HEK293 (cell line): Measurements from ENCODE around the gene LETM1.

Experiments used
- CTCF ChIA-PET: fragments of 350-600 bp; formaldehyde crosslinking; extraction: SDS; loops from one replicate; lab custom pipeline; 2021; ENCODE audit warnings: antibody characterized with exemption; lab: Yijun Ruan, JAX
- POLR2A ChIA-PET: fragments of 300-600 bp; formaldehyde crosslinking; extraction: SDS; loops from one replicate; lab custom pipeline; 2020; ENCODE audit warnings: antibody characterized with exemption, inconsistent platforms; lab: Yijun Ruan, JAX
- H3K27ac ChIP-seq: fragments of 200-500 bp; sonication (Bioruptor generic); 2 replicates; pipeline ENCODE4 v1.5.1; 2014; ENCODE audit warnings: low read depth, low read length, control low read depth, inconsistent platforms; ENCODE audit errors: extremely low read depth
- H3K36me3 ChIP-seq, 2 experiments: fragments of 200-500 bp in 1 of 2; sonication (Bioruptor generic) in 1 of 2; 1 replicate in 1 of 2; 2 replicates in 1 of 2; pipeline ENCODE4 v1.5.1; 2014 to 2017; ENCODE audit warnings: inconsistent platforms in 2 of 2, low read length in 2 of 2; ENCODE audit not compliant: control insufficient read depth in 2 of 2, insufficient read depth in 1 of 2
- H3K4me1 ChIP-seq: fragments of 200-500 bp; sonication (Bioruptor generic); 2 replicates; pipeline ENCODE4 v1.5.1; 2014; ENCODE audit warnings: mild to moderate bottlenecking, low read length, inconsistent platforms; ENCODE audit not compliant: control insufficient read depth, insufficient read depth
- H3K4me3 ChIP-seq: 2 replicates; pipeline ENCODE4 v1.5.1; 2011; ENCODE audit warnings: low read depth, mild to moderate bottlenecking, control low read depth, low read length, moderate library complexity
- H3K9me3 ChIP-seq: fragments of 200-500 bp; sonication (Bioruptor generic); 2 replicates; pipeline ENCODE4 v1.5.1; 2014; ENCODE audit warnings: low read depth, low read length, inconsistent platforms; ENCODE audit not compliant: control insufficient read depth, insufficient read depth
- IKZF3 ChIP-seq: fragments of 450-650 bp; IDR thresholded peaks from 2 replicates; pipeline ENCODE4 v1.5.0; 2018; ENCODE audit warnings: missing biosample characterization, mild to moderate bottlenecking, missing genetic modification characterization, moderate library complexity
- SCRT1 ChIP-seq: fragments of 450-650 bp; formaldehyde crosslinking; IDR thresholded peaks from 2 replicates; pipeline ENCODE4 v1.5.1; 2016; ENCODE audit warnings: missing biosample characterization, missing genetic modification characterization, borderline replicate concordance
- SCRT2 ChIP-seq: fragments of 450-650 bp; formaldehyde crosslinking; IDR thresholded peaks from 2 replicates; pipeline ENCODE4 v1.5.1; 2016; ENCODE audit warnings: missing biosample characterization, missing genetic modification characterization
- ZBTB48 ChIP-seq: fragments of 450-650 bp; formaldehyde crosslinking; IDR thresholded peaks from 2 replicates; pipeline ENCODE4 v1.5.1; 2016; ENCODE audit warnings: missing biosample characterization, missing genetic modification characterization
- ZFHX2 ChIP-seq: fragments of 450-650 bp; formaldehyde crosslinking; conservative IDR thresholded peaks from 2 replicates; pipeline ENCODE4 v1.5.1; 2016; ENCODE audit warnings: missing biosample characterization, missing genetic modification characterization
- ZNF112 ChIP-seq: fragments of 450-650 bp; formaldehyde crosslinking; IDR thresholded peaks from 2 replicates; pipeline ENCODE4 v1.5.0; 2017; ENCODE audit warnings: missing biosample characterization, missing genetic modification characterization
- ZNF133 ChIP-seq: fragments of 450-650 bp; formaldehyde crosslinking; IDR thresholded peaks from 2 replicates; pipeline ENCODE4 v1.5.1; 2016; ENCODE audit warnings: missing biosample characterization, missing genetic modification characterization
- ZNF2 ChIP-seq: fragments of 450-650 bp; formaldehyde crosslinking; IDR thresholded peaks from 2 replicates; pipeline ENCODE4 v1.5.1; 2016; ENCODE audit warnings: missing biosample characterization, missing genetic modification characterization
- ZNF202 ChIP-seq: fragments of 450-650 bp; formaldehyde crosslinking; IDR thresholded peaks from 2 replicates; pipeline ENCODE4 v1.5.1; 2016; ENCODE audit warnings: missing biosample characterization, missing genetic modification characterization, borderline replicate concordance
- ZNF211 ChIP-seq: fragments of 450-650 bp; formaldehyde crosslinking; IDR thresholded peaks from 2 replicates; pipeline ENCODE4 v1.5.1; 2016; ENCODE audit warnings: low read depth, missing biosample characterization, missing genetic modification characterization
- ZNF221 ChIP-seq: fragments of 450-650 bp; formaldehyde crosslinking; IDR thresholded peaks from 2 replicates; pipeline ENCODE4 v1.5.1; 2017; ENCODE audit warnings: missing biosample characterization, missing genetic modification characterization, borderline replicate concordance
- ZNF223 ChIP-seq: fragments of 450-650 bp; formaldehyde crosslinking; IDR thresholded peaks from 2 replicates; pipeline ENCODE4 v1.5.1; 2016; ENCODE audit warnings: missing biosample characterization, missing genetic modification characterization
- ZNF514 ChIP-seq: fragments of 450-650 bp; formaldehyde crosslinking; IDR thresholded peaks from 2 replicates; pipeline ENCODE4 v1.5.1; 2016; ENCODE audit warnings: missing biosample characterization, missing genetic modification characterization
- ZNF561 ChIP-seq: fragments of 450-650 bp; IDR thresholded peaks from 2 replicates; pipeline ENCODE4 v1.5.1; 2018; ENCODE audit warnings: missing biosample characterization, missing genetic modification characterization, borderline replicate concordance
- ZNF660 ChIP-seq: fragments of 450-650 bp; IDR thresholded peaks from 2 replicates; pipeline ENCODE4 v1.5.1; 2018; ENCODE audit warnings: missing biosample characterization, mild to moderate bottlenecking, missing genetic modification characterization
- ZNF747 ChIP-seq: fragments of 450-650 bp; formaldehyde crosslinking; IDR thresholded peaks from 2 replicates; pipeline ENCODE4 v1.5.1; 2016; ENCODE audit warnings: missing biosample characterization, missing genetic modification characterization
- ZNF76 ChIP-seq: fragments of 450-650 bp; formaldehyde crosslinking; IDR thresholded peaks from 2 replicates; pipeline ENCODE4; 2016; ENCODE audit warnings: low read depth, missing biosample characterization, missing genetic modification characterization, borderline replicate concordance
- ZSCAN30 ChIP-seq: fragments of 450-650 bp; IDR thresholded peaks from 2 replicates; pipeline ENCODE4 v1.5.1; 2018; ENCODE audit warnings: missing biosample characterization, mild to moderate bottlenecking, missing genetic modification characterization, moderate library complexity
- TF ChIP-seq, protein P1 (sequence below): fragments of 450-650 bp; formaldehyde crosslinking; IDR thresholded peaks from 2 replicates; pipeline ENCODE4 v1.5.1; 2016; ENCODE audit warnings: missing biosample characterization, missing genetic modification characterization
- TF ChIP-seq, protein P2 (sequence below): fragments of 450-650 bp; formaldehyde crosslinking; IDR thresholded peaks from 2 replicates; pipeline ENCODE4 v1.5.1; 2016; ENCODE audit warnings: missing biosample characterization, missing genetic modification characterization
- TF ChIP-seq, protein P3 (sequence below): fragments of 450-650 bp; formaldehyde crosslinking; IDR thresholded peaks from 2 replicates; pipeline ENCODE4 v1.5.1; 2016; ENCODE audit warnings: missing biosample characterization, missing genetic modification characterization
- TF ChIP-seq, protein P4 (sequence below): fragments of 450-650 bp; formaldehyde crosslinking; IDR thresholded peaks from 2 replicates; pipeline ENCODE4 v1.5.1; 2017; ENCODE audit warnings: missing biosample characterization, missing genetic modification characterization

LETM1 gene

DNA sequence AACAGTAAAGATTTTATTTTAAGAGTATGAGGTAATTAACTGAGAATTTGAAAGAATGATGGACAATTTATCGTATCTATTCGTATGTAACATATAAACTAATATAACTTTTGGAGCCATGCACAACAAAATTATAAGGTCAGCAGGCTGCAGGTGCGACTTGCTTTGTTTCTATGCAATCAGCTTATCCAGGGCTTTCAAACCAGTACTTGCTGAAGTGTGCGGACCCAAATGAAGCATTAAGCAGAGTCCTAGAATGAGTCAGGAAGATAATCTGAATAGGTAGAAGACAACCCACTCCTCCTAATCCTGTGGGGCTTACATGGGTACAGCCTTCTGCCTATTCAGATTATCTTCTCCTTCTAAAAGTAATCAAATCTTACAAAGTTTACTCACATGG, 17.3 kb upstream of the LETM1 start (continued):
- TF ChIP-seq, protein P1, sequence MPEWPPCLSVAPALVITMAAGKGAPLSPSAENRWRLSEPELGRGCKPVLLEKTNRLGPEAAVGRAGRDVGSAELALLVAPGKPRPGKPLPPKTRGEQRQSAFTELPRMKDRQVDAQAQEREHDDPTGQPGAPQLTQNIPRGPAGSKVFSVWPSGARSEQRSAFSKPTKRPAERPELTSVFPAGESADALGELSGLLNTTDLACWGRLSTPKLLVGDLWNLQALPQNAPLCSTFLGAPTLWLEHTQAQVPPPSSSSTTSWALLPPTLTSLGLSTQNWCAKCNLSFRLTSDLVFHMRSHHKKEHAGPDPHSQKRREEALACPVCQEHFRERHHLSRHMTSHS (tag by site-specific recombination) = no peak
- TF ChIP-seq ZNF133 = no peak
- TF ChIP-seq, protein P2, sequence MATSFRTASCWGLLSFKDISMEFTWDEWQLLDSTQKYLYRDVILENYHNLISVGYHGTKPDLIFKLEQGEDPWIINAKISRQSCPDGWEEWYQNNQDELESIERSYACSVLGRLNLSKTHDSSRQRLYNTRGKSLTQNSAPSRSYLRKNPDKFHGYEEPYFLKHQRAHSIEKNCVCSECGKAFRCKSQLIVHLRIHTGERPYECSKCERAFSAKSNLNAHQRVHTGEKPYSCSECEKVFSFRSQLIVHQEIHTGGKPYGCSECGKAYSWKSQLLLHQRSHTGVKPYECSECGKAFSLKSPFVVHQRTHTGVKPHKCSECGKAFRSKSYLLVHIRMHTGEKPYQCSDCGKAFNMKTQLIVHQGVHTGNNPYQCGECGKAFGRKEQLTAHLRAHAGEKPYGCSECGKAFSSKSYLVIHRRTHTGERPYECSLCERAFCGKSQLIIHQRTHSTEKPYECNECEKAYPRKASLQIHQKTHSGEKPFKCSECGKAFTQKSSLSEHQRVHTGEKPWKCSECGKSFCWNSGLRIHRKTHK = no peak
- TF ChIP-seq ZNF223 (tag by site-specific recombination) = no peak
- no peak for TF ChIP-seq ZNF514 (tag by site-specific recombination)
- TF ChIP-seq IKZF3 (tag by site-specific recombination) = no peak
- TF ChIP-seq ZNF2 = no peak
- TF ChIP-seq ZNF747 (tag by site-specific recombination) = no peak

DNA sequence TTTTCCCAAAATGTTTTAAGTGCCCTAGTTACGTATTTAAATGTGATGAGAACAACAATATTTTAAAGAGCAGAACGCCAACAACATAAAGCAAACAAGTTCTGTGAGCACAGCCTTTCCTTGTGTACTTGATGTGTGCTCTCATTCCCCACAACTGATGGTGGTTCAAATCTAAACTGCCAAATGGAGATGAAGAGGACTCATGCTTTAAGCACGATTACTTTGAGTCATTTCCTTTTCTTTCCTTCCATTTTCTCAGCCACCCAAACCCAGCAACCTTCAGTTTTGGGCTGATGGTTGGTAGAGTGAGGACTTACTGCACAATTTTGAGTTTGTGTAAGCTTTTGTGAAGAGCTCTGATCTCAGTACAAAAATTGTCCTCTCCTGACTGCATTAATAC, 16.9 kb upstream of the LETM1 start:
- H3K36me3 ChIP-seq = no peaks in the 10 kb centered on the region; a peak in 1 of 3 replicates
- ChIA-PET POLR2A (interaction anchor here (0.6 kb wide), 1 partner anchor 62 kb away, joined by 3 read pairs; no protein-coding TSS in a partner anchor), CTCF (interaction anchor here (0.7 kb wide), 1 partner anchor 27 kb away, joined by 3 read pairs; no protein-coding TSS in a partner anchor)
- H3K4me3 ChIP-seq = peak overlapping the region; percentile 72
- H3K27ac ChIP-seq = peak overlapping the region; percentile 95
- no peaks in the 10 kb centered on the region for H3K4me1 ChIP-seq
- TF ChIP-seq ZNF561 (tag by site-specific recombination) = no peak
- no peak for TF ChIP-seq ZNF221
- no peak for TF ChIP-seq ZNF211 (tag by site-specific recombination)
- TF ChIP-seq SCRT1 (tag by site-specific recombination) = no peak
- TF ChIP-seq ZBTB48 = no peak
- no peak for TF ChIP-seq ZNF112
- H3K9me3 ChIP-seq = no peaks in the 10 kb centered on the region

DNA sequence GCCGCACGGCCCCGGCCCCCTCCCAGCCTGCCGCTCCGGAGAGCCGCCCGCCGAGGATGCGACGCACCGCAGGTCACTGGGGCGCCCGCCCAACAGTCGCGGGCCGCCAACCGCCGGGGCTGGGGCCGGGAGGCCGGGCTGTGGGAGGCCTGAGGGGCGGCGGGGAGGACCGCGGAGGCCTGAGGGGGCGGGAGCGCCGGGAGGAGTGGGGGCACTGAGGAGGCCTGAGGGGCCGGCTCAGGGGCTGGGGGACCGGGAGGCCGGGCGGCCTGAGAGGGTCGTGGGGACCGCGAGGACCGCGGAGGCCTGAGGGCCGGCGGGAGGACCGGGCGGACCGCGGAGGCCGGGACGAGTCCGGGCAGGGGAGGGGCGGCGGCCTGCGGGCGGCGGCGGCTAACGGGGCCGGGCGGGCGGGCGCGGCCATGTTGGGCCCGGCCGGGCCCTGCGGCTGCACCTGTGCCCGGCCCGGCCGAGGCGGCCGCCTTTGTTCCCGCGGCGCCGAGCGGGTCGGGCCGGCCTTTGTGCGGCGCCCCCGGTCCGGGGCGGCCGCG, 15.6 kb upstream of the LETM1 start:
- Histone ChIP-seq H3K4me1 (no peaks in the 10 kb centered on the region), H3K27ac (peak overlapping the region; percentile 95), H3K9me3 (no peaks in the 10 kb centered on the region), H3K4me3 (peak overlapping the region; percentile 72), H3K36me3 (no peaks in the 10 kb centered on the region; a peak in 1 of 3 replicates)
- ChIA-PET POLR2A (no interaction called here), CTCF (no interaction called here)
- peak; percentile 19; the same call in 1 of the 2 replicates for TF ChIP-seq ZNF660 (tag by site-specific recombination)
- TF ChIP-seq, protein P3, sequence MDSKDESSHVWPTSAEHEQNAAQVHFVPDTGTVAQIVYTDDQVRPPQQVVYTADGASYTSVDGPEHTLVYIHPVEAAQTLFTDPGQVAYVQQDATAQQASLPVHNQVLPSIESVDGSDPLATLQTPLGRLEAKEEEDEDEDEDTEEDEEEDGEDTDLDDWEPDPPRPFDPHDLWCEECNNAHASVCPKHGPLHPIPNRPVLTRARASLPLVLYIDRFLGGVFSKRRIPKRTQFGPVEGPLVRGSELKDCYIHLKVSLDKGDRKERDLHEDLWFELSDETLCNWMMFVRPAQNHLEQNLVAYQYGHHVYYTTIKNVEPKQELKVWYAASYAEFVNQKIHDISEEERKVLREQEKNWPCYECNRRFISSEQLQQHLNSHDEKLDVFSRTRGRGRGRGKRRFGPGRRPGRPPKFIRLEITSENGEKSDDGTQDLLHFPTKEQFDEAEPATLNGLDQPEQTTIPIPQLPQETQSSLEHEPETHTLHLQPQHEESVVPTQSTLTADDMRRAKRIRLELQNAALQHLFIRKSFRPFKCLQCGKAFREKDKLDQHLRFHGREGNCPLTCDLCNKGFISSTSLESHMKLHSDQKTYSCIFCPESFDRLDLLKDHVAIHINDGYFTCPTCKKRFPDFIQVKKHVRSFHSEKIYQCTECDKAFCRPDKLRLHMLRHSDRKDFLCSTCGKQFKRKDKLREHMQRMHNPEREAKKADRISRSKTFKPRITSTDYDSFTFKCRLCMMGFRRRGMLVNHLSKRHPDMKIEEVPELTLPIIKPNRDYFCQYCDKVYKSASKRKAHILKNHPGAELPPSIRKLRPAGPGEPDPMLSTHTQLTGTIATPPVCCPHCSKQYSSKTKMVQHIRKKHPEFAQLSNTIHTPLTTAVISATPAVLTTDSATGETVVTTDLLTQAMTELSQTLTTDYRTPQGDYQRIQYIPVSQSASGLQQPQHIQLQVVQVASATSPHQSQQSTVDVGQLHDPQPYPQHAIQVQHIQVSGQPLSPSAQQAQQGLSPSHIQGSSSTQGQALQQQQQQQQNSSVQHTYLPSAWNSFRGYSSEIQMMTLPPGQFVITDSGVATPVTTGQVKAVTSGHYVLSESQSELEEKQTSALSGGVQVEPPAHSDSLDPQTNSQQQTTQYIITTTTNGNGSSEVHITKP (tag by site-specific recombination) = no peak
- 0 out of 2 replicates have a peak, but pooled peaks have one; percentile 22 for TF ChIP-seq ZFHX2 (tag by site-specific recombination)
- TF ChIP-seq ZNF76 = no peak
- no peak for TF ChIP-seq ZNF202 (tag by site-specific recombination)
- TF ChIP-seq, protein P4, sequence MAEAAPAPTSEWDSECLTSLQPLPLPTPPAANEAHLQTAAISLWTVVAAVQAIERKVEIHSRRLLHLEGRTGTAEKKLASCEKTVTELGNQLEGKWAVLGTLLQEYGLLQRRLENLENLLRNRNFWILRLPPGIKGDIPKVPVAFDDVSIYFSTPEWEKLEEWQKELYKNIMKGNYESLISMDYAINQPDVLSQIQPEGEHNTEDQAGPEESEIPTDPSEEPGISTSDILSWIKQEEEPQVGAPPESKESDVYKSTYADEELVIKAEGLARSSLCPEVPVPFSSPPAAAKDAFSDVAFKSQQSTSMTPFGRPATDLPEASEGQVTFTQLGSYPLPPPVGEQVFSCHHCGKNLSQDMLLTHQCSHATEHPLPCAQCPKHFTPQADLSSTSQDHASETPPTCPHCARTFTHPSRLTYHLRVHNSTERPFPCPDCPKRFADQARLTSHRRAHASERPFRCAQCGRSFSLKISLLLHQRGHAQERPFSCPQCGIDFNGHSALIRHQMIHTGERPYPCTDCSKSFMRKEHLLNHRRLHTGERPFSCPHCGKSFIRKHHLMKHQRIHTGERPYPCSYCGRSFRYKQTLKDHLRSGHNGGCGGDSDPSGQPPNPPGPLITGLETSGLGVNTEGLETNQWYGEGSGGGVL (tag by site-specific recombination) = peak; percentile 55; the same call in 1 of the 2 replicates
- 0 out of 2 replicates have a peak, but pooled peaks have one; percentile 24 for TF ChIP-seq ZSCAN30
- no peak for TF ChIP-seq SCRT2 (tag by site-specific recombination)
